ENCODE data around the gene CYP4F22.
"Not testable (repeated sequence)": the region's sequence is repeated elsewhere in the genome, so short reads cannot be mapped to it uniquely, and the experiment has no call there.

CYP4F22 gene

DNA sequence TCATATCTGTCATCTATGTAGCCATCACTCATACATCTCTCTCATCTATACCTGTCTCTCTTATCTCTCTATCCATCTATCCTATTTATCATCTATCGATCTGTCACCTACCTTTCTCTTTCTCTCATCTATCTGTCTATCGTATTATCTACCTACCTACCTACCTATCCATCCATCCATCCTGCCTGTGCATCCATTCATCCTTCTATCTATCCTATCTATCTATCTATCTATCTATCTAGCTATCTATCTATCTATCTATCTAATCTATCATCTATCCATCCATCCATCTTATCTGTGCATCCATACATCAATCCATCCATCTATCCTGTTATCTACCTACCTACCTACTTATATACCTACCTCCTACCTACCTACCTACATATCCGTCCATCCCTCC, 62.1 kb downstream of the CYP4F22 start:
- DNase-seq (ENCODE audit: low read depth in 2 of 2) = no peak

DNA sequence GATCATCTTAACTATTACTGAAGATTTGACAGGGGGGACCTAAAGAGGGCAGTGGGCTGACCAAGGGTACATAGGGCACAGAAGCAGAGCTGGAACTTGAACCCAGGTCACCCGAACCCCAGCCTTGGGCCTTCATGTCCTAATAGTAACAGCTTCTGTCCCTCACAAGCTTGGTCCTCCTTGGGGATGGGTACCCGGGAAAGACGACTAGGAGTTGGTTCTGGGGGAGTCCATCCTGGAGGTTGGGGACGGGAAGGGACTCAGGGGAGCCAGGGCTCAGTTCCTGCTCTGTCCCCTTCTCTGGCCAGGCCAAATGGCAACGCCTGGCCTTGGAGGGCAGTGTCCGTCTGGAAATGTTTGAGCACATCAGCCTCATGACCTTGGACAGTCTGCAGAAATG, 67.1 kb downstream of the CYP4F22 start:
- DNase-seq (ENCODE audit: low read depth in 2 of 2) = no peak

DNA sequence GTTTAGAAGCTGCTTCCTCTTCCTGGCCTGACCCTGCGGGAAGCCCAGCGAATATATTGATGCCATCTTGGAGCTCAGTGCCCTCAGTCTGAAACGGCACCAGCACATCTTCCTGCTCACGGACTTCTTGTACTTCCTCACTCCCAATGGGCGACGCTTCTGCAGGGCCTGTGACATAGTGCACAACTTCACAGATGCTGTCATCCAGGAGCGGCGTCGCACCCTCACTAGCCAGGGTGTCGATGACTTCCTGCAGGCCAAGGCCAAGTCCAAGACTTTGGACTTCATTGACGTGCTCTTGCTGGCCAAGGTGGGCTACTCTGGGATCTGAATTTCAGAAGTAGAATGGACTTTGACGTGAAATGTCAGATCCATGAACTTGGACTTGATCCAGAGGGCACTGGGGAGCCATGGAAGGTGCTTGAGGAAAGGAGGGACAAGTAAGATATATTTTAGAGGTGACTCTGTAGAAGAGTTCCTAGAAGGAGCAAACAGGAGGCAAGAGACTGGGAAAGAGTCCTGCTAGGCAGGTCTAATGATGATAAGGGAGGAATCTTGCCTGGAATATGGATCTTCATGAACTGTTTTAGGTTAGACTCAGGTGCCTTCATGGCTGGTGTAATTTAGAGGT, 68.3 kb downstream of the CYP4F22 start:
- DNase-seq (ENCODE audit: low read depth in 2 of 2) = no peak

DNA sequence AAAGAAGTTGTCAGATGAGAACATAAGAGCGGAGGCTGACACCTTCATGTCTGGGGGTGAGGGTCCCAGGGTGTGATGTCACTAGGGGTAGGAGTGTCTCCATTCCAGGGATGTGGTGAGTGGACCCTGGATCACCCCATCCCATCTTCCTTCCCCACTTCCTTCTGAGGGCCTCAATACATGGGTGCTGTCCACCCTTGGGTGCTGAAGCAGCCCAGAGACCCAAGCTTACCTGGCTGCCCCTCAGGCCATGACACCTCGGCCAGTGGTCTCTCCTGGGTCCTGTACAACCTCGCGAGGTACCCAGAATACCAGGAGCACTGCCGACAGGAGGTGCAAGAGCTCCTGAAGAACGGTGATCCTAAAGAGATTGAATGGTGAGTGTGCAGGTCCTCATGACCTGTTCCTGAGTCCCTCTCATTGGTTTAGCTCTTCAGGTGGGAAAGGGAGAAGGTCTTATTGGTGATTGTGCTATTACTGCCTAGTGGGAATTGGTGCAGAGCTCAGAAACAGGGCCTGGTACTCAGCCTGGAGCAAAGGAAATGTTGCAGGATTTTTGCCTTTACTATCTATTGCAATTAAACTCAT, 69.0 kb downstream of the CYP4F22 start:
- DNase-seq (ENCODE audit: low read depth in 2 of 2) = no peak

DNA sequence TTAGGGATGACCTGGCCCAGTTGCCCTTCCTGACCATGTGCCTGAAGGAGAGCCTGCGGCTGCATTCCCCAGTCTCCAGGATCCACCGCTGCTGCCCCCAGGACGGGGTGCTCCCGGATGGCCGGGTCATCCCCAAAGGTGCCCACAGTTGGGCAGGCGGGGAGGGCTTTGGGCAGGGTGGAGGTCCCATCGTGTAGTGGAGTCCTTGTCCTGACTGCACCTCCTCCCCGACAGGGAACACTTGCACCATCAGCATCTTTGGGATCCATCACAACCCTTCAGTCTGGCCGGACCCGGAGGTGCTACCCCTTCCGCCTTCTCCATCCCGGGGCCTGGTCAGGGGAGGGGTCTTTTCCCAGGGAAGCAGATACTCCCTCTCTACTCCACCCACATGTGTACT, 75.0 kb downstream of the CYP4F22 start:
- no peak for DNase-seq (ENCODE audit: low read depth in 2 of 2)

DNA sequence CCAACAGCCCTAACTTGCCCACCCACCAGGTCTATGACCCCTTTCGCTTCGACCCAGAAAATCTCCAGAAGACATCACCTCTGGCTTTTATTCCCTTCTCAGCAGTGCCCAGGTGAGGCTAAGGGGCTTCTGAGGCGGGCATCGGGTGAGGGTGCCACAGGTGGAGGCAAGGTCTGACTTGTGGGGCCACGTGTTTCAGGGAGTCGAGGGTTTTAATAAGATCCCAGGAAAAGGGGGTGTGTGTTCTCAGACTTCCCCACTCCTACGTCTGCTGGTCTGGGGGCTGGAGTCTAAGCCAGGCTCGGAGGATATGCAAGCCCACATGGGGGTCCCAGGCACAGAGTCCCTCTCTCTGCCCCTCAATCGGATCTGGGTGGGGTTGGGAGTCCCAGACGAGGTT, 75.8 kb downstream of the CYP4F22 start:
- no peak for DNase-seq (ENCODE audit: low read depth in 2 of 2)

DNA sequence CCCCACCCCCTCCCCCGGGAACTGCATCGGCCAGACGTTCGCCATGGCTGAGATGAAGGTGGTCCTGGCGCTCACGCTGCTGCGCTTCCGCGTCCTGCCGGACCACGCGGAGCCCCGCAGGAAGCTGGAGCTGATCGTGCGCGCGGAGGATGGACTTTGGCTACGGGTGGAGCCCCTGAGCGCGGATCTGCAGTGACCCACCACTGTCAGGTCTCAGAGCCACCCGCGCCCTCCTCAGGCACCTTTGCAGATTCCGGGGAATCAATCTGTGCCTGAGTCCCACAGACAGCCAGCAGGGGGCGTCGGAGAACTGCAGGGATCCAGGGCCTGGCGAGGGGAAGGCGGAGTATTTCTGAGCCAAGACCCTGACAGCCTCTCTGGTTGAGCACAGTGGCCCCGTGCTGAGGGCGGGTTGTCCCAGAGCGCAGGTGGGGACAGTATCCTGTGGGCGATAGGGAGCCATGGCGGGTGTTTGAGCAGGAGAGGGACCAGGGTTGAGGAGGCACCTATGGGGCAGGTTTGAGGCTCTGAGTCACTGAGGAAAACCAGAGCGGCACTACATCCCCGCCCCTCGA, 76.3 kb downstream of the CYP4F22 start:
- DNase-seq (ENCODE audit: low read depth in 2 of 2) = peak; percentile 67 to 87

DNA sequence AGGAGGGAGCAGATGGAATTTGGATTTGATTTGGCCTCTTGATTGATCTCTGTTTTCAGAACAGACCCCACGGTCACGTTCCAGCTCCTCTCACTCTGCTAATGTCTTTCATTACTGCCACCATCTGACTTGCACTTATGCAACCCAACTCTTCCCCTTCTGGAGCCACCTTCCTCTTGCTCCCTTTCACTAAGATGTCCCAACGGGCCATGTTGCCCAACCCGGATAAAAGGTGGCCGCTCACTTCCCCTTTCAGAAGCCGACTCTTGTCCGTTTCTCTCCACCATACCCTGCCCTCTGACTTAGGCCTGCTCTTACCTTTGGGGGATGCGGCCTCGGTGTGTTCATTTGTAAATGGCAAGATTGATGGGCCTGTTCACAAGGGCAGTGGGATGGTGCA, 79.3 kb downstream of the CYP4F22 start:
- no peak for DNase-seq (ENCODE audit: low read depth in 2 of 2)

DNA sequence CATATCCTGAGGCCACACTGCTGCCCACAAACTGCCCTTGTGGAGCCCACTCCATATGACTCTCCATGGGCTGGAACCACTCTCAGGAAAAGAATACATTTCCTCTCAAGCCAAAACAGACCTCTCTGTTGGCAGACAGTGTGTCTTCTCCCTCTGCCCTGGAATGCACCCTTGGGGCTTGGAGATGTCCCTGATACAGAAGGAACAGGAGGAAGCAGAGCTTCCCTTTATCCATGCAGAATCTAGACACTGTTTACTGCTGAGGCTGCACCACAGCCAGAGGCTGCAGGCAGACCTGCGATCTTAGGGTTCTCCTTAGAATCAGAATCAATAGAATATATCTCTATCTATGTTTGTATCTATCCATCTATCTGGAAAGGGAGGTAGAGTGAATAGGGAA, 79.9 kb downstream of the CYP4F22 start:
- no peak for DNase-seq (ENCODE audit: low read depth in 2 of 2)

DNA sequence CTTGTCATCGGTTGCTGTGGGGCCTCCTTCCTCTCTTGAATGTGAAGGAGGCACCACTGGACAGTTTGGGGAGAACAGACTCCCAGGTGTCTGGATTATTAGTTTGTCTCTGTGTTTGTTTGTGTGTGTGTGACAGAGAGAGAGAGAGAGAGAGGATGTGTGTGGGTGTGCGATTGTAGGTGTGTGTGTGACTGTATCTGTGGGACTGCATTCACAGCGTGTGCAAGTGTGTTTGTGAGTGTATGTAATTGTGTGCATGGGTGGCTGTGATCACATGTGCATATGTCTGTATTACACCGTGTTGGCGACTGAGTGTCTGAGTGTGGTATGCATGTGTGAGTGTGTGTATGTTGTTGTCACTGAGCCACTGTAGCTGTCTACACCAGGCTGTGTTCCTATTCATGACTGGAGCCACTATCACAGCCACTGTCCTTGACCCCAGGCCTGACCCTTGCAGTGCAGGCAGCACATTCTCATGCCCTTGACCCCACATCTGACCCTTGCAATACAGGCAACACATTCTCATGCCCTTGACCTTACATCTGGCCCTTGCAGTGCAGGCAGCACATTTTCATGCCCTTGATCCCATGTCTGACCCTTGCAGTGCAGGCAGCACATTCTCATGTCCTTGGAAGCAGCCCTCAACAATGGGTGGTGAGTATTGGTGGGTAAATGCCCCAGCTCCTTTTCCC, 81.6 kb downstream of the CYP4F22 start:
- no peak for DNase-seq (ENCODE audit: low read depth in 2 of 2)

DNA sequence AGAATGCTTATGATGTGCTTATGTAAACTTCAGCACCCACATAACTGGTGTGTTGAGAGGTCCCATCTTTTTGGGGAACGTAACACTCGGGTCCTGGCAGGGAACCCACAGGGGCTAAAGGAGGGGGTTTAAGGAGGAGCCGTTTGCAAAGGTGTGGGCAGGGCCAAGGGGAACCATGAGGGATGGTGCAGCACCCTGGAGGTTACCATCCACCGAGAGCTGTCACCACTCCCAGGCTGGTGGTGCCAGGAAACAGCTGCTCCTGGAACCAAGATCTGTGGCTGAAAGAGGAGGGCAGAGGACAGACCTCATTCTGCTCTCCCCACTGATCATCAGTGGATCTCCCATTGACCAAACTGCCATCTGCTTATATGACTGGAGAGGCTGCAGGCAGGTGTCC, 83.5 kb downstream of the CYP4F22 start:
- DNase-seq (ENCODE audit: low read depth in 2 of 2) = no peak

DNA sequence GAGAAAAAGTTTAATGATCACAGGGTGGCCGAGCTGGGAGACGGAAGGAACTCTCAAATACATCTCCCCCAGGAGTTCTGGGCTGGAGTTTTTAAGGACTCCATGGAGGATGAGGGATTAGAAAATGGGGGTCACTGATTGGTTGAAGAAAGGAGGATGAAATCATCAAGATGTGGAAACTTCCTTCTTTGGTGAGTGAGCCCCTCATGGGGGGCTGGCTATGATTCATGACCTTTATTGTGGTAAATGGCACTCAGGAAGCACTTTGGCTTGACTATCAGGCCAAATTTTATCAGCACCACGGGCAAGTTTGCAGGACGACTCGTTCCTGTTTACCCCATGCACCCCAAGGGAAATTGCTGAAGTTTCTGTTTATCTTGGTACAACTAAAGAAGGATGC, 84.2 kb downstream of the CYP4F22 start:
- DNase-seq (ENCODE audit: low read depth in 2 of 2) = not testable (repeated sequence)

DNA sequence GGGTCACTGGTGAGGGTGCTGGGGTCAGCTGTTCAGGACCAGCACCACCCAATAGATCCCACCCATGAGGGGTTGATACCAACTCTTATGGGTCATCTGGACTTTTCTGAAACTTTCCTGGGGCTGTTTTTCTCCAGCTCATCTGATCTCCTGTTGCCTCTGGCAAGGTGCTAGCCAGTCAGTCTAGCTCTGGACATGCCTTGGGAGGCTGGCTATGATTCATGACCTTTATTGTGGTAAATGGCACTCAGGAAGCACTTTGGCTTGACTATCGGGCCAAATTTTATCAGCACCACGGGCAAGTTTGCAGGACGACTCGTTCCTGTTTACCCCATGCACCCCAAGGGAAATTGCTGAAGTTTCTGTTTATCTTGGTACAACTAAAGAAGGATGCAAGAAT, 85.4 kb downstream of the CYP4F22 start:
- not testable (repeated sequence) for DNase-seq (ENCODE audit: low read depth in 2 of 2)

DNA sequence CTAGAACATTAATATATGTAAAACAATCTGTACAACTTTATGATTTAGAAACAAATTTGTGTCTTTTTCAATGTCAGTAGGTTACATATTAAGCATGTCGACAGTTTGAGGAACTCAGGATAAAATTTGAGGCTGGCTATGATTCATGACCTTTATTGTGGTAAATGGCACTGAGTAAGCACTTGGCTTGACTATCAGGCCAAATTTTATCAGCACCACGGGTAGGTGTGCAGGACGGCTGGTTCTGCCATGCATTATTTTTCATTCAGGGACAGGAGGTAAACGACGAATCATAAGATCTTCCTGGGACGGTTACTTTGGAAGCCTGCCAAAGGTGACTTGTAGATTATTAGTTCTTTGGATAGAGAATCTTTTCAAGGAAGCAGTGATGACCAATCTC, 86.7 kb downstream of the CYP4F22 start:
- DNase-seq (ENCODE audit: low read depth in 2 of 2) = no peak
